Ascending aorta (tissue), 2 donors: ENCODE measurements around the gene HLA-DRA. TPM values are rescaled to one million over a fixed set of nuclear protein-coding genes. Genes with fewer than 3 reads are reported as not detected.
"Not testable (repeated sequence)": the region's sequence is repeated elsewhere in the genome, so short reads cannot be mapped to it uniquely, and the experiment has no call there.

Experiments used
- DNase-seq, 2 donors: peaks; one replicate each; pipeline ENCODE4 v3.0.0-alpha.2; 2019; ENCODE audit warnings: low spot score in 2 of 2
- H3K27ac ChIP-seq, 2 donors: fragments of 200-600 bp; sonication (generic); one replicate each; pipeline ENCODE4 v1.5.1; 2016 to 2017; ENCODE audit warnings: mild to moderate bottlenecking in 1 of 2
- H3K27me3 ChIP-seq: fragments of 200-600 bp; sonication (generic); one replicate; pipeline ENCODE4 v1.5.1; 2017
- H3K36me3 ChIP-seq, 2 donors: fragments of 200-600 bp; sonication (generic); one replicate each; pipeline ENCODE4 v1.5.1; 2016
- H3K4me1 ChIP-seq, 2 donors: fragments of 200-600 bp; sonication (generic); one replicate each; pipeline ENCODE4 v1.5.1; 2016 to 2017; ENCODE audit warnings: mild to moderate bottlenecking in 1 of 2
- H3K4me3 ChIP-seq, 2 donors: fragments of 200-600 bp; sonication (generic); one replicate each; pipeline ENCODE4 v1.5.1; 2016 to 2017; ENCODE audit warnings: mild to moderate bottlenecking in 1 of 2
- H3K9me3 ChIP-seq, 2 donors: fragments of 200-600 bp; sonication (generic); one replicate each; pipeline ENCODE4 v1.5.1; 2016
- CTCF ChIP-seq, 3 experiments: fragments of 200-600 bp in 2 of 3; fragments of 450-650 bp in 1 of 3; sonication (generic) in 2 of 3; IDR thresholded peaks; one replicate each; pipeline ENCODE4 v1.5.1; 2016 to 2019; ENCODE audit warnings: antibody characterized with exemption in 3 of 3, mild to moderate bottlenecking in 1 of 3, moderate library complexity in 1 of 3
- intact Hi-C: fragments of 100-400 bp; cut with DNase I; formaldehyde crosslinking; loops from one replicate; pipeline ENCODE4 v1.15.1; 2023
- total RNA-seq: library from RNA; depleted of rRNA; stranded (reverse); fragments of >200 nt; gene quantifications from one replicate; pipeline ENCODE4 v1.1.0, GENCODE V29; 2016

Gene HLA-DRA
- total RNA-seq, 1 donor from 2014 or later, result 220 TPM

- intact Hi-C loops, result no loop called here
- no peak for TF ChIP-seq CTCF (IDR thresholded peaks at IDR 0.05)
- Histone ChIP-seq H3K27me3 (no peaks in the 10 kb centered on the region), H3K4me3 (no peak overlapping the region), H3K36me3 (no peaks in the 10 kb centered on the region), H3K9me3 (no peaks in the 10 kb centered on the region), H3K27ac (no peak overlapping the region), H3K4me1 (no peaks in the 10 kb centered on the region)
- DNase-seq, result no peak
Observed at GRCh38 chr6:32462609-32463008, 22.9 kb downstream of the HLA-DRA start.

GRCh38 chr6:32467743-32468503 is 28.2 kb downstream of the HLA-DRA start:
- intact Hi-C loops, H3K4me3 ChIP-seq, H3K9me3 ChIP-seq, H3K27me3 ChIP-seq, H3K27ac ChIP-seq, DNase-seq, H3K36me3 ChIP-seq, H3K4me1 ChIP-seq: not testable (repeated sequence)

- no peak overlapping the region for H3K4me3 ChIP-seq
- no peaks in the 10 kb centered on the region for H3K4me1 ChIP-seq
- intact Hi-C loops, result no loop called here
- H3K27ac ChIP-seq, result no peak overlapping the region
- TF ChIP-seq CTCF (IDR thresholded peaks at IDR 0.05), result no peak
- no peaks in the 10 kb centered on the region for H3K9me3 ChIP-seq
- H3K27me3 ChIP-seq, result no peaks in the 10 kb centered on the region
- H3K36me3 ChIP-seq, result no peaks in the 10 kb centered on the region
- no peak for DNase-seq
Observed at GRCh38 chr6:32472781-32473375, 33.2 kb downstream of the HLA-DRA start.

GRCh38 chr6:32473376-32474348 is 34.0 kb downstream of the HLA-DRA start:
- DNase-seq, H3K4me3 ChIP-seq, H3K4me1 ChIP-seq, H3K9me3 ChIP-seq, intact Hi-C loops, H3K36me3 ChIP-seq, H3K27me3 ChIP-seq: not testable (repeated sequence)
- H3K27ac ChIP-seq, result peak overlapping the region in 1 of 2 donors; percentile 27

GRCh38 chr6:32475392-32476206 is 35.9 kb downstream of the HLA-DRA start:
- intact Hi-C loops, result no loop called here
- no peaks in the 10 kb centered on the region for H3K27me3 ChIP-seq
- no peak for TF ChIP-seq CTCF (IDR thresholded peaks at IDR 0.05)
- H3K4me1 ChIP-seq, result no peaks in the 10 kb centered on the region
- DNase-seq, result no peak
- H3K27ac ChIP-seq, result no peak overlapping the region
- H3K4me3 ChIP-seq, result no peak overlapping the region
- no peaks in the 10 kb centered on the region for H3K36me3 ChIP-seq
- no peaks in the 10 kb centered on the region for H3K9me3 ChIP-seq

GRCh38 chr6:32483968-32484613 is 44.4 kb downstream of the HLA-DRA start:
- H3K9me3 ChIP-seq, result no peaks in the 10 kb centered on the region
- no peak overlapping the region for H3K4me3 ChIP-seq
- no peak for DNase-seq
- intact Hi-C loops, result loop anchor here (10.0 kb wide), 1 partner anchor 51 kb away; the partner anchor contains the start of gene HLA-DRB5
- no peaks in the 10 kb centered on the region for H3K36me3 ChIP-seq
- TF ChIP-seq CTCF (IDR thresholded peaks at IDR 0.05), result no peak
- H3K4me1 ChIP-seq, result no peaks in the 10 kb centered on the region
- H3K27me3 ChIP-seq, result no peaks in the 10 kb centered on the region
- H3K27ac ChIP-seq, result no peak overlapping the region
